ENCODE results near the gene NPAS3.

Gene NPAS3

DNA sequence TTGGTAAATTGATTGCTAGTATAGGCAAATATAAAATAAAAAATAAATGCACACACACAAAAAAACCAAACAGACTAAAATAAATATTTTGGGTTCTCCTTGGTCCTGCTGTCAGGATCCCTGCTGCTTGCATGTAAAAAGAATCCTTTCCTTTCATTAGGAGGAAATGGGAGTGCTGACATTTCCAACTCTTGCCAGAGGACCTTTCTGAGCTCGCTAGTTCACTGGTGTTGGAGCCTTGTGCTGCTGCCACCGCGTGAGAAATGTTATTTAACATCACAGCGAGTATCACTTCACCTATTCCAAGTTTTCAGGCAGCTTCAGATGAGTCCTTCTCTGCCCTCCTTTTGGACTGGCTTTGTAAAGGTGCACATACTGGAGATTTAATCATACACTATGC lies 358.9 kb downstream of the NPAS3 start:
- H3K27ac ChIP-seq = no peak overlapping the region
- no peak for TF ChIP-seq ZFX (IDR thresholded peaks at IDR 0.05; ENCODE audit: borderline replicate concordance)
- no peak for TF ChIP-seq CTCF (IDR thresholded peaks at IDR 0.05)

DNA sequence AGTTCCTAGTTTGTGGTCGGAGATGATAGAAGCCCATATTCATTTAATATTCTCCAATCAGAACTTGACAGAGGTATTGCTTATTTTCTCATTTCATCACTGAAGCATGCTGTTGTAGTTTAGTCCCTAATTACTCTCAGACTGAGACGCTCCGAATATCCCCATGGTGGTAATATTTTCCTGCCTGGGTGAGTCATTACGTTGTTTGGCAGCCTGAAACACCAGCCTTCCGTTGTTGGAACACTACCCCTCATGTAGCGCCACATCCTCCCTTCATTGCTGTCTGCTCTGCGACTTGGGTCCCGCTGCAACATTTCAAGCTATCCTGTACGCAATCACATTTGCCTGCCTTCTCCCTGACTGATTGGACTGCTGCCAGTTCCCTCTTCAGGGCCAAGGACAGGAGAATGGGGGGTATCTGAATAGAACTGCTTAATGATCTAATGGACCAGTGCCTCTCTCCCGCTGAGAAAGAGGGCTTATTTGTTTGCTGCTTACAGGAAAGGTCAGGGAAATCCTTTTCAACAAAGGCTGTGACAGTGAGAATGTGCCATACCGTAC lies 369.1 kb downstream of the NPAS3 start:
- no peak for TF ChIP-seq ZFX (IDR thresholded peaks at IDR 0.05; ENCODE audit: borderline replicate concordance)
- TF ChIP-seq CTCF (IDR thresholded peaks at IDR 0.05) = no peak
- no peak overlapping the region for H3K27ac ChIP-seq

DNA sequence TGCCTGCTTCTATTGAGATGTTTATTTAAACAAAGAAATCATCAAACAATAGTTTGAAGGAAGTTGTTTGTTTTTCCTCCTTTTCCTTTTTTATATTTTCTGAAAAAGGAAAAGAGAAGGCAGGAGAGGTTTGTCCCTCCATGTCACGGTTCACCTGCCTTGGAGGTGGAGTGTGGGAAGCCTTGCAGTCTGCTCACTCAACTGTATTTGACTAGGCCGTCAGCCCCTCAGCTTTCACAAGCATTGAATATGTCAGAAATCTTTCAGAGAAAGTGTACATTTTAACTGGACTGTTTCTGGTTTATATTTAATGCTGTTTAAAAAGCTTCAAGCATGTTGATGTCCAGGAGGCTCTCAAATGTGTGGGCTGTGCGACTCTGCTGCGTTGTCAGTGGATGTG lies 370.4 kb downstream of the NPAS3 start:
- no peak for TF ChIP-seq CTCF (IDR thresholded peaks at IDR 0.05)
- TF ChIP-seq ZFX (IDR thresholded peaks at IDR 0.05; ENCODE audit: borderline replicate concordance) = no peak

DNA sequence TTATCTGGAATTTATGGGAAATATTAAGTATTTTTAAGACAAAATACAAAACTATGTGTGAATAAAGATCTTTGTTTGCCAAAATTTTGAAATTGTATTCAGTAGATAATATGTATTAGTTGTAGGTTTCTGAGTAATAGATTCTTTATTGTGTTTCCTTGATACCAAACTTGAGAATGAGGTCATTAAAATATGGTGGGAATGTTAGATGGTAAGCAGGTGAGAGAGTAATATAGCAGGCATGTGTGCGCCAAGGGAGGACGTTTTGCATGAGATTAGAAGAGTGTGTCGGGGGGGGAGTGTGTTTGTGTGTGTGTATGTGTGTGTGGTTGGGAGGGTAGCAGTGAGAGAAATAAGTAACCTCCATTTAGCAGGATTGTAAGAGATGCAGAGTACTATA lies 376.5 kb downstream of the NPAS3 start:
- no peak overlapping the region for H3K27ac ChIP-seq
- no peak for TF ChIP-seq CTCF (IDR thresholded peaks at IDR 0.05)
- TF ChIP-seq ZFX (IDR thresholded peaks at IDR 0.05; ENCODE audit: borderline replicate concordance) = no peak

More for the DNA sequence above, 370.4 kb downstream of the NPAS3 start:
- no peak overlapping the region for H3K27ac ChIP-seq

DNA sequence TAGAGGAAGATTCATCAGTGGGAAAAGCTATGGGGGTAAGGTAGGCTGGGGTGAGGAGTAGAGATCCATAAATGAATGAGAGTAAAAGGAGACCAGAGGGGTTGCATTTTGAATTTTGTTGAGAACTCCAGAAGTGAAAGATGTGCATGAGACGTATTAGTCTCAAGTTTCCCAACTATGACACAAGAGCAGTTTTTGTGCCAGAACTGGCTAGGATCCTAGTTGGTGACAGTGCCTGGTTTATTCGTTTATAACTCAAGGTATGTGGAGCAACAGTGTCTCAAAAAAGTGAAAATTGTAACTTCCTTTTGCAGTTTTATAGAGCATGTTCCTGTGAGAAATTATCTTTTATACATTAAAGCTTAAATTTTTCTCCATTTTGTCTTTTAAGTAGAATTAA lies 377.0 kb downstream of the NPAS3 start:
- TF ChIP-seq ZFX (IDR thresholded peaks at IDR 0.05; ENCODE audit: borderline replicate concordance) = no peak
- TF ChIP-seq CTCF (IDR thresholded peaks at IDR 0.05) = no peak
- H3K27ac ChIP-seq = no peak overlapping the region

- no peak overlapping the region for H3K27ac ChIP-seq
- TF ChIP-seq CTCF (IDR thresholded peaks at IDR 0.05) (no peak), ZFX (IDR thresholded peaks at IDR 0.05; ENCODE audit: borderline replicate concordance) (no peak)
These were observed 379.0 kb downstream of the NPAS3 start for GRCh38 chr14:33317675-33318074.

DNA sequence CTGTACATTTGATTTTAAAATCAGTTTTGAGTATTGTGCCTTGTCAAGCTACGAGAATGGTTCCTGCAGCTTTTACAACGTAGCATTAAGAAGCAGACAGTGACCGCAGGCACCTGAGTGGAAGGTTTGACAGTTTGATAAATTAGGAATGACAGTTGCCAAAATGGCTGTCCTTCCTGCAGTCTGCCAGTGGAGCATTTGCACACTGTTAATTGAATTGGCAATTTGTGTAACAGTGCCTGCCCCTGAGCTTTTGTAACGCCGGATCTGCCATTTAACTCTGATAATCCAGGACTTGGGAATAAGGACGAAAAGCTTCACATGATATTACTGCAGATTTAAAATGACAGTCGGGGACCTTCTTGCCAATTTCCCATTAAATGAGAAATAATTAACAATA lies 385.3 kb downstream of the NPAS3 start:
- no peak for TF ChIP-seq ZFX (IDR thresholded peaks at IDR 0.05; ENCODE audit: borderline replicate concordance)
- TF ChIP-seq CTCF (IDR thresholded peaks at IDR 0.05) = no peak
- H3K27ac ChIP-seq = no peak overlapping the region

All from 22Rv1 (cell line).